Gastroesophageal sphincter (tissue), 3 donors: Measurements from ENCODE around the gene EDEM2.
"Not testable (repeated sequence)": the region's sequence is repeated elsewhere in the genome, so short reads cannot be mapped to it uniquely, and the experiment has no call there.

Experiments used
- POLR2A ChIP-seq, 2 donors: fragments of 450-650 bp; IDR thresholded peaks; one replicate each; pipeline ENCODE4 v1.6.1; 2017; ENCODE audit warnings: antibody characterized with exemption in 2 of 2, mild to moderate bottlenecking in 2 of 2, moderate library complexity in 1 of 2
- TF ChIP-seq, protein P1 (sequence below), 4 experiments: fragments of 200-600 bp in 2 of 4; fragments of 450-650 bp in 2 of 4; sonication (generic) in 1 of 4; IDR thresholded peaks; one replicate each; pipeline ENCODE4 v1.5.1; 2017 to 2019; ENCODE audit warnings: antibody characterized with exemption in 4 of 4, mild to moderate bottlenecking in 2 of 4, moderate library complexity in 2 of 4

DNA sequence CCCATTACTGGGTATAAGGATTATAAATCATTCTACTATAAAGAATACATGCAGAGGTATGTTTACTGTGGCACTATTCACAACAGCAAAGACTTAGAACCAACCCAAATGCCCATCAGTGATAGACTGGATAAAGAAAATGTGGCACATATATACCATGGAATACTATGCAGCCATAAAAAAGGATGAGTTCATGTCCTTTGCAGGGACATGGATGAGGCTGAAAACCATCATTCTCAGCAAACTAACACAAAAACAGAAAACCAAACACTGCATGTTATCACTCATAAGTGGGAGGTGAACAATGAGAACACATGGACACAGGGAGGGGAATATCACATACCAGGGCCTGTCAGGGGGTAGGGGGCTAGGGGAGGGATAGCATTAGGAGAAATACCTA lies 17.4 kb upstream of the EDEM2 start:
- TF ChIP-seq, protein P1, sequence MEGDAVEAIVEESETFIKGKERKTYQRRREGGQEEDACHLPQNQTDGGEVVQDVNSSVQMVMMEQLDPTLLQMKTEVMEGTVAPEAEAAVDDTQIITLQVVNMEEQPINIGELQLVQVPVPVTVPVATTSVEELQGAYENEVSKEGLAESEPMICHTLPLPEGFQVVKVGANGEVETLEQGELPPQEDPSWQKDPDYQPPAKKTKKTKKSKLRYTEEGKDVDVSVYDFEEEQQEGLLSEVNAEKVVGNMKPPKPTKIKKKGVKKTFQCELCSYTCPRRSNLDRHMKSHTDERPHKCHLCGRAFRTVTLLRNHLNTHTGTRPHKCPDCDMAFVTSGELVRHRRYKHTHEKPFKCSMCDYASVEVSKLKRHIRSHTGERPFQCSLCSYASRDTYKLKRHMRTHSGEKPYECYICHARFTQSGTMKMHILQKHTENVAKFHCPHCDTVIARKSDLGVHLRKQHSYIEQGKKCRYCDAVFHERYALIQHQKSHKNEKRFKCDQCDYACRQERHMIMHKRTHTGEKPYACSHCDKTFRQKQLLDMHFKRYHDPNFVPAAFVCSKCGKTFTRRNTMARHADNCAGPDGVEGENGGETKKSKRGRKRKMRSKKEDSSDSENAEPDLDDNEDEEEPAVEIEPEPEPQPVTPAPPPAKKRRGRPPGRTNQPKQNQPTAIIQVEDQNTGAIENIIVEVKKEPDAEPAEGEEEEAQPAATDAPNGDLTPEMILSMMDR (IDR thresholded peaks at IDR 0.05) = not testable (repeated sequence)
- TF ChIP-seq POLR2A (IDR thresholded peaks at IDR 0.05) = not testable (repeated sequence)
